PFSK-1 (cell line): ENCODE measurements around the gene TMEM266.

ENCODE experiments used
- FOXP2 ChIP-seq: optimal IDR thresholded peaks from 2 replicates; pipeline ENCODE3; 2011; ENCODE audit warnings: borderline replicate concordance, control low read depth, inconsistent platforms; ENCODE audit not compliant: insufficient read depth; ENCODE audit errors: extremely low read length, extremely low read depth
- POLR2AphosphoS5 ChIP-seq: IDR thresholded peaks from 2 replicates; pipeline ENCODE4 v1.6.1; 2012; ENCODE audit warnings: low read depth, mild to moderate bottlenecking, control low read depth, low read length, moderate library complexity
- REST ChIP-seq, 2 experiments: IDR thresholded peaks; 2 replicates each; pipeline versions ENCODE4 v1.6.1 to v1.8.0; 2011 to 2012; ENCODE audit warnings: low read depth in 2 of 2, low read length in 2 of 2, control low read depth in 1 of 2, inconsistent platforms in 1 of 2, mild to moderate bottlenecking in 1 of 2, moderate library complexity in 1 of 2; ENCODE audit not compliant: insufficient read depth in 1 of 2
- SIN3A ChIP-seq: IDR thresholded peaks from 2 replicates; pipeline ENCODE4 v1.6.1; 2012; ENCODE audit warnings: mild to moderate bottlenecking, low read length, moderate library complexity, borderline replicate concordance; ENCODE audit not compliant: insufficient read depth
- TAF1 ChIP-seq: IDR thresholded peaks from 2 replicates; pipeline ENCODE4 v1.6.1; 2012; ENCODE audit warnings: low read length, control low read depth, borderline replicate concordance; ENCODE audit not compliant: insufficient read depth

The TMEM266 gene

GRCh38 chr15:76070921-76071635, 11.3 kb downstream of the TMEM266 start:
- no peak for TF ChIP-seq SIN3A
- TF ChIP-seq FOXP2: no peak
- no peak for TF ChIP-seq POLR2AphosphoS5
- no peak for TF ChIP-seq REST (IDR thresholded peaks at IDR 0.05; ENCODE audit: insufficient read depth in 1 of 2, low read depth in 2 of 2, low read length in 2 of 2)
- no peak for TF ChIP-seq TAF1

GRCh38 chr15:76071806-76072205, 12.0 kb downstream of the TMEM266 start:
- no peak for TF ChIP-seq SIN3A
- no peak for TF ChIP-seq TAF1
- no peak for TF ChIP-seq REST (IDR thresholded peaks at IDR 0.05; ENCODE audit: insufficient read depth in 1 of 2, low read depth in 2 of 2, low read length in 2 of 2)
- no peak for TF ChIP-seq POLR2AphosphoS5
- TF ChIP-seq FOXP2: no peak

GRCh38 chr15:76073554-76073953, 13.8 kb downstream of the TMEM266 start:
- TF ChIP-seq POLR2AphosphoS5 (no peak), REST (IDR thresholded peaks at IDR 0.05; ENCODE audit: insufficient read depth in 1 of 2, low read depth in 2 of 2, low read length in 2 of 2) (no peak), SIN3A (no peak), FOXP2 (no peak), TAF1 (no peak)

GRCh38 chr15:76075046-76075445, 15.3 kb downstream of the TMEM266 start:
- no peak for TF ChIP-seq FOXP2
- no peak for TF ChIP-seq SIN3A
- no peak for TF ChIP-seq REST (IDR thresholded peaks at IDR 0.05; ENCODE audit: insufficient read depth in 1 of 2, low read depth in 2 of 2, low read length in 2 of 2)
- TF ChIP-seq POLR2AphosphoS5: no peak
- TF ChIP-seq TAF1: no peak
